SK-N-MC (cell line): ENCODE data around the gene C3orf22.

Experiments used
- EZH2 ChIP-seq: fragments of 200-600 bp; sonication (generic); IDR thresholded peaks from one replicate; pipeline ENCODE4 v1.6.1; 2017; ENCODE audit warnings: antibody characterized with exemption
- POLR2AphosphoS5 ChIP-seq: IDR thresholded peaks from 2 replicates; pipeline ENCODE4 v1.6.1; 2012; ENCODE audit warnings: mild to moderate bottlenecking, low read depth, low read length, borderline replicate concordance

DNA sequence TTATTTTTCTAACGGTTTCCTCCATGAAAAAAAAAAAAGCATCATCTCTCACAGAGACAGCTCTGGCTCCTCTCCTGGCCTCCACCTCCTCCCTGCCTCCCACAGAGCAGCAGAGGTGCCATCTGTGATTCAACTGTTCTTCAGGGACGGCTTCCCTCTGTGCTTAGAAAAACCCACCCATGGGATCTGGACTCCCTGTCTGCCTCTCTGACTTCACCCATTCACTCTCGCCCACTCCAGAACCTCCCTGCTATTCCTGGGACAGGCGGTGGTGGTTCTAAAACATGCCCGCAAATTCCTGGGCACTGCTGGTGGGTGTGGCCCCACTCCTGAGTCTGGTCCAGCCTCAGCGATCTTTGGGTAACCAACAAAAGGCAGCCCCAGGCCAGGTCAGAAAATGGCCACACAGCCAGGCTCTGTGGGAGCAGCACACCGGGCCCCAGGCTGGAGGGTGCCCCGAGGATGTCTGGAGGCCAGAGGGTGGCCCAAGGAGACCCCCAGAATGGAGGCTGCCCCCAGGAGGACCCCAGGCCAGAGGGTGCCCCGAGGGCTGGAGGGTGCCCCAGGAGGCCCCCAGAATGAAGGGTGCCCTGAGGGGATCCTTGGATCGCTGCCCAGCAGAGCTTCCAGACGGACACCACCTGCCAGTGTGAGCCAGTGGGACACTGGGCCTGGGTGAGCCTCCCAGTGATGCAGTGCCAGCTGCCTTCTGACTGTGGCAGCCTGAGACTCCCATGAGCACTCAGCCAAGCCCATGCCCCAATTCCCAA is 37.4 kb downstream of the C3orf22 start:
- TF ChIP-seq POLR2AphosphoS5 = no peak
- no peak for TF ChIP-seq EZH2
